GM12873 (cell line): Measurements from ENCODE around the gene BAZ2B.

Experiments used
- CTCF ChIP-seq: IDR thresholded peaks from 2 replicates; pipeline ENCODE4 v1.5.1; 2012; ENCODE audit warnings: low read depth, mild to moderate bottlenecking, moderate library complexity, low read length, control low read depth; ENCODE audit not compliant: insufficient read depth; ENCODE audit errors: missing control alignments

The BAZ2B gene

GRCh38 chr2:159380685-159381239, 235.6 kb downstream of the BAZ2B start:
- TF ChIP-seq CTCF, result no peak

GRCh38 chr2:159379181-159379580, 237.2 kb downstream of the BAZ2B start:
- TF ChIP-seq CTCF, result no peak

GRCh38 chr2:159375241-159375640, 241.1 kb downstream of the BAZ2B start:
- TF ChIP-seq CTCF, result no peak

DNA sequence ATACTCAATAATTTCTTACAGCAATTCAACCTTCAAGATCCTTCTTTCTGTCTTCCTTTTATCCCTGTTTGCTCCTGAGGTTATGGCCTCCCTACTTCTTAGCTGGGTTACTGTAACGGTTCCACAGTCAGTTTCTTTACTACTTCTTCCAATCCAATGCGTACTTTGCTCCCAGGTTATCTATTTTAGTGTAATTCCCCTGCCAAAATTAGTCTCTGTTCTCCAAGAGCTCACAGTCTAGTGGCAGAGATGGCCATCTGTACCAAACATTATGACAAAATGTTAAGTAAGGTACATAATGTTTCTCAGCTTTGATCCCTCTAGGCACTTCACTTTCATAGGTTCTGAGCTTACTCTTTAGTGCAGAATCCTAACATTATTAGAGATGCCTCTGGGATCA, 244.8 kb downstream of the BAZ2B start:
- no peak for TF ChIP-seq CTCF

- no peak for TF ChIP-seq CTCF
These were observed 249.8 kb downstream of the BAZ2B start for GRCh38 chr2:159366538-159366937.

GRCh38 chr2:159362816-159363251, 253.5 kb downstream of the BAZ2B start:
- TF ChIP-seq CTCF, result no peak

- no peak for TF ChIP-seq CTCF
These were observed 254.3 kb downstream of the BAZ2B start for GRCh38 chr2:159362094-159362493.
